H9 (cell line): ENCODE measurements around the gene TGM2. TPM values are rescaled to one million over a fixed set of nuclear protein-coding genes. Genes with fewer than 3 reads are reported as not detected.

Experiments used
- DNase-seq: peaks from one replicate; pipeline ENCODE4 v3.0.0-alpha.2; 2017
- H2AFZ ChIP-seq: one replicate; pipeline ENCODE4 v1.6.1; 2013; ENCODE audit warnings: mild to moderate bottlenecking, low read length, control low read depth, moderate library complexity
- H2AK5ac ChIP-seq: 2 replicates; pipeline ENCODE4 v1.6.1; 2013; ENCODE audit warnings: low read length, control low read depth, mixed read lengths; ENCODE audit not compliant: insufficient read length
- H2BK120ac ChIP-seq: one replicate; pipeline ENCODE4 v1.6.1; 2013; ENCODE audit warnings: low read depth, mild to moderate bottlenecking, low read length, control low read depth, inconsistent platforms; ENCODE audit not compliant: poor library complexity, severe bottlenecking
- H2BK12ac ChIP-seq: 2 replicates; pipeline ENCODE4 v1.6.1; 2013; ENCODE audit warnings: low read length, control low read depth, mixed read lengths, low read depth; ENCODE audit not compliant: insufficient read length
- H2BK15ac ChIP-seq: 2 replicates; pipeline ENCODE4 v1.6.1; 2013; ENCODE audit warnings: low read depth, low read length, control low read depth
- H2BK20ac ChIP-seq: one replicate; pipeline ENCODE4 v1.6.1; 2013; ENCODE audit warnings: low read depth, mild to moderate bottlenecking, low read length, control low read depth, inconsistent platforms; ENCODE audit not compliant: poor library complexity, severe bottlenecking
- H2BK5ac ChIP-seq: 2 replicates; pipeline ENCODE4 v1.6.1; 2013; ENCODE audit warnings: low read length, control low read depth, mixed read lengths; ENCODE audit not compliant: insufficient read length
- H3K14ac ChIP-seq: 2 replicates; pipeline ENCODE4 v1.6.1; 2013; ENCODE audit warnings: low read length, control low read depth; ENCODE audit not compliant: insufficient read depth
- H3K18ac ChIP-seq: 2 replicates; pipeline ENCODE4 v1.6.1; 2013; ENCODE audit warnings: low read depth, mild to moderate bottlenecking, mixed read lengths, low read length, control low read depth; ENCODE audit not compliant: insufficient read length
- H3K23ac ChIP-seq: 2 replicates; pipeline ENCODE4 v1.6.1; 2013; ENCODE audit warnings: low read length, control low read depth, mixed read lengths, low read depth; ENCODE audit not compliant: insufficient read length
- H3K23me2 ChIP-seq: 2 replicates; pipeline ENCODE4 v1.6.1; 2013; ENCODE audit warnings: low read depth, mild to moderate bottlenecking, mixed read lengths, low read length, control low read depth; ENCODE audit not compliant: insufficient read length, poor library complexity, severe bottlenecking
- H3K27ac ChIP-seq: 2 replicates; pipeline ENCODE4 v1.5.1; 2013; ENCODE audit warnings: low read length, control low read depth, mixed read lengths, low read depth; ENCODE audit not compliant: insufficient read length
- H3K27me3 ChIP-seq: 2 replicates; pipeline ENCODE4 v1.6.1; 2013; ENCODE audit warnings: low read length, control low read depth, inconsistent platforms; ENCODE audit not compliant: insufficient read depth
- H3K4ac ChIP-seq: 2 replicates; pipeline ENCODE4 v1.6.1; 2013; ENCODE audit warnings: low read depth, mild to moderate bottlenecking, control low read depth, inconsistent platforms, low read length, moderate library complexity
- H3K4me1 ChIP-seq: 2 replicates; pipeline ENCODE4 v1.6.1; 2013; ENCODE audit warnings: low read length, control low read depth, inconsistent platforms; ENCODE audit not compliant: insufficient read depth
- H3K4me2 ChIP-seq: 2 replicates; pipeline ENCODE4 v1.6.1; 2013; ENCODE audit warnings: low read length, control low read depth, mixed read lengths; ENCODE audit not compliant: insufficient read length, insufficient read depth
- H3K56ac ChIP-seq: 2 replicates; pipeline ENCODE4 v1.6.1; 2013; ENCODE audit warnings: low read depth, mild to moderate bottlenecking, mixed read lengths, low read length, control low read depth; ENCODE audit not compliant: insufficient read length
- H3K79me1 ChIP-seq: 2 replicates; pipeline ENCODE4 v1.6.1; 2013; ENCODE audit warnings: low read depth, mild to moderate bottlenecking, moderate library complexity, low read length, control low read depth, inconsistent platforms; ENCODE audit not compliant: insufficient read depth, poor library complexity, severe bottlenecking
- H3K79me2 ChIP-seq: 2 replicates; pipeline ENCODE4 v1.6.1; 2013; ENCODE audit warnings: low read length, control low read depth, inconsistent platforms; ENCODE audit not compliant: insufficient read depth
- H3K9ac ChIP-seq: 2 replicates; pipeline ENCODE4 v1.6.1; 2013; ENCODE audit warnings: low read length, control low read depth, mixed read lengths; ENCODE audit not compliant: insufficient read length; ENCODE audit errors: extremely low read depth
- H3K9me3 ChIP-seq: one replicate; pipeline ENCODE4 v1.6.1; 2013; ENCODE audit warnings: low read depth, low read length, inconsistent platforms; ENCODE audit not compliant: control insufficient read depth
- H3T11ph ChIP-seq: one replicate; pipeline ENCODE4 v1.6.1; 2013; ENCODE audit warnings: mild to moderate bottlenecking, low read length, control low read depth, inconsistent platforms
- H4K20me1 ChIP-seq: one replicate; pipeline ENCODE4 v1.6.1; 2013; ENCODE audit not compliant: control insufficient read depth, insufficient read length, insufficient read depth
- H4K5ac ChIP-seq: 2 replicates; pipeline ENCODE4 v1.6.1; 2013; ENCODE audit warnings: low read depth, mild to moderate bottlenecking, mixed read lengths, low read length, control low read depth; ENCODE audit not compliant: insufficient read length
- H4K8ac ChIP-seq: replicated peaks from 2 replicates; pipeline ENCODE4 v1.6.1; 2013; ENCODE audit warnings: low read length, control low read depth, mixed read lengths, low read depth; ENCODE audit not compliant: insufficient read length
- H4K91ac ChIP-seq: 2 replicates; pipeline ENCODE4 v1.6.1; 2013; ENCODE audit warnings: low read depth, mild to moderate bottlenecking, moderate library complexity, mixed read lengths, low read length, control low read depth; ENCODE audit not compliant: insufficient read length
- H3K27ac Mint-ChIP-seq, 3 experiments: 2 replicates in 2 of 3; 3 replicates in 1 of 3; pipeline ENCODE4 v1.8.0; 2020 to 2021; ENCODE audit warnings: mixed read lengths in 3 of 3, mild to moderate bottlenecking in 1 of 3, moderate library complexity in 1 of 3
- H3K27me3 Mint-ChIP-seq: 2 replicates; pipeline ENCODE4 v1.8.0; 2021; ENCODE audit warnings: low read depth, mild to moderate bottlenecking, moderate library complexity, mixed read lengths
- H3K36me3 Mint-ChIP-seq, 3 experiments: 2 replicates in 2 of 3; 3 replicates in 1 of 3; pipeline ENCODE4 v1.8.0; 2020 to 2021; ENCODE audit warnings: low read depth in 3 of 3, mixed read lengths in 3 of 3; ENCODE audit not compliant: insufficient read depth in 1 of 3
- H3K4me1 Mint-ChIP-seq, 2 experiments: 2 replicates each; pipeline ENCODE4 v1.8.0; 2020; ENCODE audit warnings: mixed read lengths in 2 of 2
- H3K4me3 Mint-ChIP-seq, 2 experiments: 2 replicates in 1 of 2; 3 replicates in 1 of 2; pipeline ENCODE4 v1.8.0; 2020 to 2021; ENCODE audit warnings: mild to moderate bottlenecking in 2 of 2, mixed read lengths in 2 of 2, moderate library complexity in 1 of 2
- H3K9me3 Mint-ChIP-seq, 2 experiments: 2 replicates in 1 of 2; 3 replicates in 1 of 2; pipeline ENCODE4 v1.8.0; 2020; ENCODE audit warnings: mild to moderate bottlenecking in 2 of 2, mixed read lengths in 2 of 2, moderate library complexity in 1 of 2
- WGBS: extraction: QIAGEN DNeasy Blood & Tissue Kit; methylation state at CpG from one replicate; pipeline ENCODE4 v1.1.7; 2013; ENCODE audit warnings: missing lambda C conversion rate, low lambda C conversion rate, mixed read lengths; ENCODE audit not compliant: insufficient read length; ENCODE audit errors: extremely low coverage; 5-methylcytosine and 5-hydroxymethylcytosine counted together
- total RNA-seq: library from RNA; stranded (reverse); gene quantifications from 2 replicates; pipeline ENCODE4 v1.2.1, GENCODE V29; 2021
- TF ChIP-seq, protein P1 (sequence below): fragments of 200-600 bp; sonication (generic); conservative IDR thresholded peaks from 3 replicates; pipeline ENCODE4 v1.8.0; 2021; ENCODE audit warnings: antibody characterized with exemption, mild to moderate bottlenecking

TGM2 gene
- total RNA-seq, 1 experiment from 2014 or later: 1.1 TPM

DNA sequence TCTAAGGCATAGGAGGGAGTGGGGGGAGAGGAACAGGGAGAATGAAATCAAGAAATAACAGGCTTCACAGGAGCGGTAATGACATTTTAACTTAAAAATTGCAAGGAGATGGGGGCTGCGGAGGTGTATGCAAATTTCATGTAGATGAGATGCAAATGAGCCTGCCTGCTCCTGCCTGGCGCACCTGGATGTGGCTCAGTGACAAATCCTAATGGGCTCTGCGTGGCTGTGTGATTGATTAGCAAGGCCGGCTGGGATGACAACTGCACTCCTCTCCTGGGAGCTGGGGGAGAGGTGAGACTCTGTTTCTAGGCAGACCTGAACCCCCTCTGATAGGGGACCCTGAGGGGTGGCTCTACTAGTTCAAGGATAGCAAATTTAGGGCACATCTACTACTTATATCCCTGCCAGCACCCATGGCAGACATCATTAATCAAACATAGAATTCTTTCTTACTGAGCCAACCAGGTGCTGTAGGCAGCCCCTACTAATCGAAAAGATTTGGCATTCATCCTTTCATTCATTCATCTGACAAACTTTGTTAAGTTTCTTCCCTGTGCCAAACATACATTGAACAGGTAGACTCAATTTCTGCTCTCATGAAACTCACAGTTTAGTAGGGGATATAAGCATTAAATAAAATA lies 38.4 kb upstream of the TGM2 start:
- H3K27me3 Mint-ChIP-seq: peaks cover 8% of the 10 kb centered on the region; the same call in 1 of the 2 replicates
- Histone ChIP-seq H3K4me2 (no peak overlapping the region), H3K18ac (no peak overlapping the region), H2BK120ac (no peak overlapping the region), H3K79me1 (no peaks in the 10 kb centered on the region), H3K23me2 (no peaks in the 10 kb centered on the region), H3K27me3 (no peaks in the 10 kb centered on the region), H3T11ph (no peak overlapping the region), H3K27ac (no peak overlapping the region), H3K56ac (no peak overlapping the region), H4K91ac (no peak overlapping the region), H2BK20ac (no peak overlapping the region), H4K8ac (no peak overlapping the region), H3K4me1 (no peaks in the 10 kb centered on the region), H4K20me1 (no peaks in the 10 kb centered on the region), H2BK5ac (no peak overlapping the region), H2BK15ac (no peak overlapping the region), H2BK12ac (no peak overlapping the region), H3K23ac (no peak overlapping the region), H4K5ac (no peak overlapping the region), H3K9me3 (no peaks in the 10 kb centered on the region), H3K14ac (no peak overlapping the region), H2AFZ (no peak overlapping the region), H3K9ac (no peak overlapping the region), H3K4ac (no peak overlapping the region), H3K79me2 (no peaks in the 10 kb centered on the region), H2AK5ac (no peak overlapping the region)
- H3K4me1 Mint-ChIP-seq: peaks cover 3 to 10% of the 10 kb centered on the region in 2 experiments; a peak in 3 of 4 replicates
- H3K27ac Mint-ChIP-seq: no peak overlapping the region
- no peaks in the 10 kb centered on the region for H3K9me3 Mint-ChIP-seq
- WGBS: no CpG with 5 or more reads among the region's 6 CpGs
- H3K36me3 Mint-ChIP-seq: no peaks in the 10 kb centered on the region
- TF ChIP-seq, protein P1, sequence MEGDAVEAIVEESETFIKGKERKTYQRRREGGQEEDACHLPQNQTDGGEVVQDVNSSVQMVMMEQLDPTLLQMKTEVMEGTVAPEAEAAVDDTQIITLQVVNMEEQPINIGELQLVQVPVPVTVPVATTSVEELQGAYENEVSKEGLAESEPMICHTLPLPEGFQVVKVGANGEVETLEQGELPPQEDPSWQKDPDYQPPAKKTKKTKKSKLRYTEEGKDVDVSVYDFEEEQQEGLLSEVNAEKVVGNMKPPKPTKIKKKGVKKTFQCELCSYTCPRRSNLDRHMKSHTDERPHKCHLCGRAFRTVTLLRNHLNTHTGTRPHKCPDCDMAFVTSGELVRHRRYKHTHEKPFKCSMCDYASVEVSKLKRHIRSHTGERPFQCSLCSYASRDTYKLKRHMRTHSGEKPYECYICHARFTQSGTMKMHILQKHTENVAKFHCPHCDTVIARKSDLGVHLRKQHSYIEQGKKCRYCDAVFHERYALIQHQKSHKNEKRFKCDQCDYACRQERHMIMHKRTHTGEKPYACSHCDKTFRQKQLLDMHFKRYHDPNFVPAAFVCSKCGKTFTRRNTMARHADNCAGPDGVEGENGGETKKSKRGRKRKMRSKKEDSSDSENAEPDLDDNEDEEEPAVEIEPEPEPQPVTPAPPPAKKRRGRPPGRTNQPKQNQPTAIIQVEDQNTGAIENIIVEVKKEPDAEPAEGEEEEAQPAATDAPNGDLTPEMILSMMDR: no peak
- no peak for DNase-seq
- H3K4me3 Mint-ChIP-seq: no peak overlapping the region
